CD4-positive, alpha-beta memory T cell (primary cell): Measurements from ENCODE around the gene COLEC12. TPM values are rescaled to one million over a fixed set of nuclear protein-coding genes. Genes with fewer than 3 reads are reported as not detected.

ENCODE experiments used
- CTCF ChIA-PET: fragments of 350-600 bp; sonication (Branson Sonifier 250); formaldehyde crosslinking; loops from one replicate; lab custom pipeline; 2021; ENCODE audit warnings: inconsistent platforms; ENCODE audit not compliant: partially characterized antibody; lab: Charles Lee
- POLR2A ChIA-PET: fragments of 350-600 bp; sonication (Branson Sonifier 250); formaldehyde crosslinking; loops from one replicate; lab custom pipeline; 2021; ENCODE audit not compliant: partially characterized antibody; lab: Charles Lee
- DNase-seq, 5 donors: peaks; one replicate each; pipeline versions ENCODE4 v3.0.0 to v3.0.0-alpha.2; 2020 to 2022; ENCODE audit warnings: mixed read lengths in 1 of 5
- H3K27ac ChIP-seq: one replicate; pipeline ENCODE4 v1.7.0; 2013; ENCODE audit warnings: low read depth, low read length
- H3K27me3 ChIP-seq: 2 replicates; pipeline ENCODE4 v1.7.0; 2013; ENCODE audit warnings: mild to moderate bottlenecking, low read length, moderate library complexity; ENCODE audit not compliant: insufficient read depth
- H3K36me3 ChIP-seq: 2 replicates; pipeline ENCODE4 v1.7.0; 2013; ENCODE audit warnings: mild to moderate bottlenecking, low read length, moderate library complexity; ENCODE audit not compliant: insufficient read depth
- H3K4me1 ChIP-seq: 2 replicates; pipeline ENCODE4 v1.7.0; 2013; ENCODE audit warnings: mild to moderate bottlenecking, low read length, moderate library complexity; ENCODE audit not compliant: insufficient read depth
- H3K4me3 ChIP-seq, 2 donors: one replicate each; pipeline ENCODE4 v1.7.0; 2013; ENCODE audit warnings: low read length in 2 of 2, mild to moderate bottlenecking in 1 of 2
- H3K9me3 ChIP-seq, 2 donors: one replicate each; pipeline ENCODE4 v1.7.0; 2013; ENCODE audit warnings: low read length in 2 of 2, control low read depth in 1 of 2; ENCODE audit not compliant: control insufficient read depth in 1 of 2
- H3K27ac Mint-ChIP-seq, 7 donors: one replicate each; pipeline ENCODE4 v1.8.0; 2020 to 2021; ENCODE audit warnings: mixed read lengths in 7 of 7, mild to moderate bottlenecking in 6 of 7, inconsistent platforms in 3 of 7, moderate library complexity in 3 of 7
- H3K27me3 Mint-ChIP-seq, 2 donors: one replicate each; pipeline ENCODE4 v1.8.0; 2020 to 2021; ENCODE audit warnings: mixed read lengths in 2 of 2
- H3K36me3 Mint-ChIP-seq, 2 donors: one replicate each; pipeline ENCODE4 v1.8.0; 2020 to 2021; ENCODE audit warnings: mixed read lengths in 2 of 2, inconsistent platforms in 1 of 2, mild to moderate bottlenecking in 1 of 2
- H3K4me1 Mint-ChIP-seq, 4 donors: one replicate each; pipeline ENCODE4 v1.8.0; 2020 to 2021; ENCODE audit warnings: mixed read lengths in 4 of 4, mild to moderate bottlenecking in 1 of 4
- H3K4me3 Mint-ChIP-seq, 8 donors: one replicate each; pipeline ENCODE4 v1.8.0; 2020 to 2021; ENCODE audit warnings: mixed read lengths in 8 of 8, mild to moderate bottlenecking in 7 of 8, moderate library complexity in 6 of 8, inconsistent platforms in 3 of 8
- H3K9me3 Mint-ChIP-seq, 8 donors: one replicate each; pipeline ENCODE4 v1.8.0; 2020 to 2021; ENCODE audit warnings: mixed read lengths in 8 of 8, mild to moderate bottlenecking in 5 of 8, inconsistent platforms in 3 of 8, moderate library complexity in 1 of 8
- intact Hi-C: fragments of 100-400 bp; cut with micrococcal nuclease; formaldehyde crosslinking; loops from one replicate; pipeline ENCODE4 v1.15.1; 2023
- polyA plus RNA-seq, 2 donors: library from polyadenylated mRNA; unstranded; fragments of 300-500 nt; fragmentation: Illumina TruSeq; gene quantifications; one replicate each; pipeline ENCODE4 v1.2.3, GENCODE V29; 2021
- total RNA-seq, 2 experiments: library from RNA; stranded (reverse); gene quantifications; one replicate each; pipeline ENCODE4 v1.2.3, GENCODE V29; 2021

Gene COLEC12
- total and polyA plus RNA-seq, 4 experiments from 2014 or later, result 0.17 to 0.28 TPM; not detected in 2

GRCh38 chr18:396556-396955 is 103.9 kb downstream of the COLEC12 start:
- no peak overlapping the region for H3K4me3 Mint-ChIP-seq
- H3K9me3 Mint-ChIP-seq, result peaks cover 0 to under 1% (median 0%) of the 10 kb centered on the region in 8 donors
- H3K27ac ChIP-seq, result no peak overlapping the region
- no peaks in the 10 kb centered on the region for H3K4me1 Mint-ChIP-seq
- H3K27ac Mint-ChIP-seq, result no peak overlapping the region
- no peaks in the 10 kb centered on the region for H3K36me3 ChIP-seq
- intact Hi-C loops, result no loop called here
- no peak overlapping the region for H3K4me3 ChIP-seq
- no peak for DNase-seq
- CTCF ChIA-PET, result no interaction called here
- H3K27me3 ChIP-seq, result no peaks in the 10 kb centered on the region
- H3K36me3 Mint-ChIP-seq, result no peaks in the 10 kb centered on the region
- POLR2A ChIA-PET, result no interaction called here
- H3K27me3 Mint-ChIP-seq, result peaks cover 1 to 6% of the 10 kb centered on the region in 2 donors
- no peaks in the 10 kb centered on the region for H3K4me1 ChIP-seq
- H3K9me3 ChIP-seq, result no peaks in the 10 kb centered on the region

GRCh38 chr18:396251-396555 is 104.3 kb downstream of the COLEC12 start:
- H3K36me3 Mint-ChIP-seq, result no peaks in the 10 kb centered on the region
- no peak overlapping the region for H3K27ac ChIP-seq

DNA sequence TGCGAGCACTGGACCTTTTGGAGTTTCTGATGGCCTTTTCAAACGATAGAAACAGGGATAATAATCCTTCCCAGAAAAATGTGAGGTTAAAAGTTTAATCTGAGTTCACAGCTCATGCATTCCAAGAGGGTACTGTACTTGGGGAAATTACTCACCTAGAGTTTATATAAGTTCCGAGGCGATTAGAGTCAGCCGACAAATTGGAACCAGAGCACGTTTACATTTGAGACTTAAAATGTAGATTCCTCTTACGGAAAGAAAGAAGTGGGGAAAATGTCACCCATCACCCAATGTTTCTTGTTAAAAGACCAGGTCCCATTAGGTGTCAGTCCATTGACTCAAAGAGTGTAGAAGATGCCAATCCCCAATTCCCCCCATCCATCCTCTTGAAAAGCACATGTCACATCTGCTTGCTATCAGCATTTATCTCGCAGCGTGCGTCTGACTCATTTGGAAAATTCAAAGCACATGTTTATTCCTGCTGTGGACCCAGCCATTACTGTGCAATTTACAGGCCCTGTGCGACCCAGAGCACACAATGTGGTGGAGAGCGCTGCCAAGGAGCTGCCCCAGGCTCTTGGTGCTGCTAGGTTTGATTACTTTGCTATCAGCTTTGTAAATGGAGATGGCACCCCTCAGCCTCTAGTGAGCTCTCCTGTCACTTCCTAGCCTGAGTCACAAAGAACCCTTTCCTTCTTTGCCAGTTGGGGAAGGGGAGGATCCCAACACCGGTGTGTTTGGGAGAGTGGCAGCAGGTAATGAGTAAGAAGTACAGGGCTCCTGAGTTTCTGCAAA is 104.8 kb downstream of the COLEC12 start:
- ChIA-PET CTCF (no interaction called here), POLR2A (no interaction called here)
- Mint-ChIP-seq H3K27me3 (peaks cover 0 to 5% of the 10 kb centered on the region in 2 donors), H3K4me1 (no peaks in the 10 kb centered on the region), H3K36me3 (no peaks in the 10 kb centered on the region), H3K9me3 (no peaks in the 10 kb centered on the region), H3K4me3 (no peak overlapping the region), H3K27ac (no peak overlapping the region)
- Histone ChIP-seq H3K27me3 (no peaks in the 10 kb centered on the region), H3K27ac (no peak overlapping the region), H3K4me1 (no peaks in the 10 kb centered on the region), H3K9me3 (no peaks in the 10 kb centered on the region), H3K4me3 (no peak overlapping the region), H3K36me3 (no peaks in the 10 kb centered on the region)
- intact Hi-C loops, result no loop called here
- DNase-seq, result no peak

More at GRCh38 chr18:396251-396555, 104.3 kb downstream of the COLEC12 start:
- ChIA-PET CTCF (no interaction called here), POLR2A (no interaction called here)
- no peak overlapping the region for H3K27ac Mint-ChIP-seq
- H3K36me3 ChIP-seq, result no peaks in the 10 kb centered on the region
- no peak for DNase-seq
- no peak overlapping the region for H3K4me3 ChIP-seq
- H3K27me3 ChIP-seq, result no peaks in the 10 kb centered on the region
- H3K4me3 Mint-ChIP-seq, result no peak overlapping the region
- no peaks in the 10 kb centered on the region for H3K9me3 Mint-ChIP-seq
- H3K27me3 Mint-ChIP-seq, result peaks cover 0 to 6% of the 10 kb centered on the region in 2 donors
- no peaks in the 10 kb centered on the region for H3K4me1 ChIP-seq
- no peaks in the 10 kb centered on the region for H3K9me3 ChIP-seq
- no peaks in the 10 kb centered on the region for H3K4me1 Mint-ChIP-seq
- intact Hi-C loops, result no loop called here

DNA sequence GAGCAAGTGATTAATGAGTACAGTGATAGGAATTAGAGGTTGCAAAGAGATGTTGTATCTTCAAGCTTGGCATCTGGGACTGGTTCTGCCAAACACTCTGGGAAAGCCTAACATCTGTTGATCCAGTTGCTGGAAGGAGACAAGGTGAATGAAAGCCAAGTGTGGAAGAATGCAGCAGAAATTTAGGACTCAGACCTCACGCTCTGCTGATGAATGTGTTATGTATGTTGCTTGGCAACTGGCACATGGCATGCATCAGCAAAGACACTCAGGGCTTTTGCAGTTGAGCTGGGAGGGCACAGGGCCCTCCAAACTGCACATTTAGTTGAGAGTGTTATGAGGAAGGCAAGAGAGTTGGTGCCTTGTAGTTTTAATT is 105.5 kb downstream of the COLEC12 start:
- H3K4me1 Mint-ChIP-seq, result no peaks in the 10 kb centered on the region
- no peaks in the 10 kb centered on the region for H3K4me1 ChIP-seq
- no peak overlapping the region for H3K4me3 ChIP-seq
- no peaks in the 10 kb centered on the region for H3K36me3 Mint-ChIP-seq
- H3K9me3 Mint-ChIP-seq, result no peaks in the 10 kb centered on the region
- intact Hi-C loops, result no loop called here
- H3K27me3 ChIP-seq, result no peaks in the 10 kb centered on the region
- no peak overlapping the region for H3K27ac Mint-ChIP-seq
- CTCF ChIA-PET, result no interaction called here
- H3K4me3 Mint-ChIP-seq, result no peak overlapping the region
- H3K27ac ChIP-seq, result no peak overlapping the region
- no peaks in the 10 kb centered on the region for H3K36me3 ChIP-seq
- DNase-seq, result no peak
- POLR2A ChIA-PET, result no interaction called here
- peaks cover 0 to 1% of the 10 kb centered on the region in 2 donors for H3K27me3 Mint-ChIP-seq
- H3K9me3 ChIP-seq, result no peaks in the 10 kb centered on the region

DNA sequence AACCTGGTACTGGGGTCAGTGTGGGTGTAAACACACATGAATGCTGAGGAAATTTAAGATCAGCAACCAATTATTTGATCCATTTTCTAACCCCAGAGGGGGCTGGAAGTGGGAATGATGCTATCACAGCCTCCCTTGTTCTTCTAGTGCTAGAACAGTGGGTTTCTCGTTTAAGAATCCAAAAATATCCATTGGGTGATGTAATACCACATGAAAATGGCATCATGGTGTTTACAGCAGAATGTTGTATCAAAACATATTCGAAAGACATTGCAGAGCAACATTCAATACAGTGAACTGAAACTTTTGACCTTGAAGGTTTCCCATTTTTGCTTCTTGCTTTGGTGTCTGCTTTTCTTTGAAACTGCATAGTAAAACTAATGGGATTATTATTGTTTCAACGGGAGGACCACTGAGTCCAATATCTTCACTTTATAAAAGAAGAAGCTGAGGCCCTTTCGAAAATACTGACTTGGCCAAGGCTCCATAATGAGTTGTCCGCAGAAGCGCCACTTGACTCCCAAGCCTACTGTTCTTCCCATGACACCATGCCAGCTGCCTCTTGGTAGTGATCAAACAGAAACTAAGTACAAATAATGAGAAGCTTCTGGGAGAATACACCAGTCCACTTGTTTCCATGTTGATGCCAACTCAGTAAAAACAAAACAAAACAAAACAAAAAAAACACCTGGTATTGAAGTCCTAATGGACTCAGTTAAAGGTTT is 106.1 kb downstream of the COLEC12 start:
- Histone ChIP-seq H3K27me3 (peaks cover 4% of the 10 kb centered on the region), H3K4me1 (no peaks in the 10 kb centered on the region), H3K4me3 (no peak overlapping the region), H3K9me3 (no peaks in the 10 kb centered on the region), H3K27ac (no peak overlapping the region), H3K36me3 (no peaks in the 10 kb centered on the region)
- Mint-ChIP-seq H3K27ac (no peak overlapping the region), H3K9me3 (no peaks in the 10 kb centered on the region), H3K36me3 (no peaks in the 10 kb centered on the region), H3K4me1 (no peaks in the 10 kb centered on the region), H3K27me3 (peaks cover 1 to 3% of the 10 kb centered on the region in 2 donors), H3K4me3 (no peak overlapping the region)
- ChIA-PET POLR2A (no interaction called here), CTCF (no interaction called here)
- DNase-seq, result no peak
- intact Hi-C loops, result no loop called here

DNA sequence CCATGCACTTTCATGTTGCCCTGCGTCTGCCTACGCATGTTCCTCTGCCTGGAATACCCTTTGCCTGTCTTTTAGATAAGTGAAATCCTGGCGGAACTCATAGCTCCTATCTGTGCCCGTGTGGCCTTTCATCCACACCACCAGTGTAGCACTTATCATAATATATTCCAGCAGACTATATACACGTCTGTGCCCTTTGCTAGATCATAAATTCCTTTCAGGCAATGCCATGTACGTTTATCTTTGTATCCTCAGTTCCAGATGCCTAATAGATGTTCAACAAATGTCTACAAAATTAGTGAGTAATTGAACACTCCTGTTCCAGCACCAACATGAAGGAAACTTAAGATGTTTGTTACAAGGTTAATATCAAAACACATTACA is 106.9 kb downstream of the COLEC12 start:
- intact Hi-C loops, result no loop called here
- H3K9me3 Mint-ChIP-seq, result no peaks in the 10 kb centered on the region
- no peak overlapping the region for H3K4me3 ChIP-seq
- DNase-seq, result no peak
- no peaks in the 10 kb centered on the region for H3K4me1 ChIP-seq
- CTCF ChIA-PET, result no interaction called here
- no peaks in the 10 kb centered on the region for H3K4me1 Mint-ChIP-seq
- H3K36me3 ChIP-seq, result no peaks in the 10 kb centered on the region
- no peak overlapping the region for H3K4me3 Mint-ChIP-seq
- H3K27ac ChIP-seq, result no peak overlapping the region
- no peaks in the 10 kb centered on the region for H3K9me3 ChIP-seq
- H3K27me3 ChIP-seq, result peaks cover 4% of the 10 kb centered on the region
- peaks cover 3% of the 10 kb centered on the region in 2 donors for H3K27me3 Mint-ChIP-seq
- no peak overlapping the region for H3K27ac Mint-ChIP-seq
- no peaks in the 10 kb centered on the region for H3K36me3 Mint-ChIP-seq
- POLR2A ChIA-PET, result no interaction called here

- no peaks in the 10 kb centered on the region for H3K9me3 ChIP-seq
- Mint-ChIP-seq H3K4me3 (no peak overlapping the region), H3K9me3 (no peaks in the 10 kb centered on the region), H3K27me3 (peaks cover 3% of the 10 kb centered on the region in 2 donors), H3K27ac (no peak overlapping the region), H3K4me1 (no peaks in the 10 kb centered on the region), H3K36me3 (no peaks in the 10 kb centered on the region)
- no peak overlapping the region for H3K4me3 ChIP-seq
- ChIA-PET POLR2A (no interaction called here), CTCF (no interaction called here)
- intact Hi-C loops, result no loop called here
- H3K27me3 ChIP-seq, result peaks cover 4% of the 10 kb centered on the region
- H3K27ac ChIP-seq, result no peak overlapping the region
- H3K4me1 ChIP-seq, result no peaks in the 10 kb centered on the region
- no peak for DNase-seq
- no peaks in the 10 kb centered on the region for H3K36me3 ChIP-seq
Observed at GRCh38 chr18:392928-393573, 107.5 kb downstream of the COLEC12 start.
